ENCODE data around the gene MAP3K14.

- TF ChIP-seq POLR2A (IDR thresholded peaks at IDR 0.05; ENCODE audit: low read length) (no peak), GATA1 (IDR thresholded peaks at IDR 0.05; ENCODE audit: low read depth, low read length) (no peak)
Measured at GRCh38 chr17:45313421-45313771, 3.4 kb downstream of the MAP3K14 start.
